Hepatic stellate cell (primary cell): Measurements from ENCODE around the gene TRIP11.
"Not testable (repeated sequence)": the region's sequence is repeated elsewhere in the genome, so short reads cannot be mapped to it uniquely, and the experiment has no call there.

Experiments used
- DNase-seq: peaks from one replicate; pipeline ENCODE4 v3.0.0; 2011; ENCODE audit warnings: low spot score

The TRIP11 gene

GRCh38 chr14:92039719-92040430, at the start of gene TRIP11:
Gene TRIP11, minus strand, starts transcription at chr14:92040059. Its CDS starts 374 bp downstream, at chr14:92039685.
- peak; percentile 91 for DNase-seq

DNA sequence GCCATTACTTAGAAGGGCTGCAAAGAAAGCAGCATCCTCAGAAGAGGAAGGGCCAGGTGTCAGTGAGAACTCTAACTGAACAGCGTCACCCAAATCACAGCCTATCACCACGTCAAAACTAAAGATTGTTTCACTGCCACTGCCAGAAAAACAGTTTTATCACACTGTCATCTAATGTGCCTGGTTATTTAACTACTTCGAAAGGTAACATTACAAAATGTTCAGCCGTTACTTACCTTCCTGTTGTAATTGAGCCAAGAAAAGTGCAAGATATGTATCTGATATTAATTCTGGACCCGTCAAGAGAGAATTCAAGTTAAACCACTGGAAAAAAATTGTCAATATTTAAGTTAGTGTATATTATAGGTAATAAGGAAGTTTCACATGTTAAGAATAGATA, 48.6 kb upstream of the TRIP11 start:
- no peak for DNase-seq

- no peak for DNase-seq
Measured at GRCh38 chr14:92074555-92074954, 34.7 kb upstream of the TRIP11 start.

GRCh38 chr14:92058006-92058917, 18.4 kb upstream of the TRIP11 start:
- no peak for DNase-seq

- no peak for DNase-seq
Measured at GRCh38 chr14:92049781-92050180, 9.9 kb upstream of the TRIP11 start.

- DNase-seq = not testable (repeated sequence)
Measured at GRCh38 chr14:92049221-92049620, 9.4 kb upstream of the TRIP11 start.

- DNase-seq = not testable (repeated sequence)
Measured at GRCh38 chr14:92045904-92046303, 6.0 kb upstream of the TRIP11 start.

- not testable (repeated sequence) for DNase-seq
Measured at GRCh38 chr14:92041766-92042165, 1.9 kb upstream of the TRIP11 start.

- DNase-seq = no peak
Measured at GRCh38 chr14:92041203-92041602, 1.3 kb upstream of the TRIP11 start.

GRCh38 chr14:92040431-92041051, 682 bp upstream of the TRIP11 start:
- peak; percentile 43 for DNase-seq

DNA sequence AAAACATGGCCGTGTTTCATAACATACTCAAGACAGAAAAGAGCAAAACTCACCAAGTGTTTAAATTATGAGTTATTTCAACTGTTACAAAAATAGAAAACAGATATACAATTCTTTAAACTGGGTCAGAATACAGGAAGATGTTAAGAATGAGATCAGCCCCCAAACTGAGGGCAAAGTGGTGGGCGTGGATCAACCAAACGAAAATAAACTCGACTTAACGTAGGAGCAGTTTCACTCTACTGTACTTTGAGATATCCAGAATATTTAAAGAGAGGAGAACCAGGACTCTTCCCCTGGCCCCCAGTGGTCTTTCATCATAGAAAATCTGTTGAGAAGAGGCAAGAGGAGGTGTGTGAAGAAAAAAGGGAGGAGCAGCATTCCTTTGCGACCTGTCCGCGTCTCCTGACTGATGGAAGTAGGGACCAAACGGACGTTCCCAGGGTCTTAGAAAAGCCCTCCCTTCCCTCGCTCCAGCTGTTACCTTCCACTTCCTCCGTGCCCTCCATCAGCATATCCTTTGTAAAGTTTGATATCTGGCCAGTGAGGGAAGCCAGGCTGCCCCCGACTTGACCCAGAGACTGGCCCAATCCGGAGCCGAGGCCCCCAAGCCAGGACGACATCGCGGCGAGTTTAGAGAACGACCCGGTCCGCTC, 668 bp downstream of the TRIP11 start:
- DNase-seq = peak; percentile 62

- peak; percentile 14 for DNase-seq
Measured at GRCh38 chr14:92037989-92038388, 1.9 kb downstream of the TRIP11 start.

- DNase-seq = no peak
Measured at GRCh38 chr14:92035890-92036289, 4.0 kb downstream of the TRIP11 start.

DNA sequence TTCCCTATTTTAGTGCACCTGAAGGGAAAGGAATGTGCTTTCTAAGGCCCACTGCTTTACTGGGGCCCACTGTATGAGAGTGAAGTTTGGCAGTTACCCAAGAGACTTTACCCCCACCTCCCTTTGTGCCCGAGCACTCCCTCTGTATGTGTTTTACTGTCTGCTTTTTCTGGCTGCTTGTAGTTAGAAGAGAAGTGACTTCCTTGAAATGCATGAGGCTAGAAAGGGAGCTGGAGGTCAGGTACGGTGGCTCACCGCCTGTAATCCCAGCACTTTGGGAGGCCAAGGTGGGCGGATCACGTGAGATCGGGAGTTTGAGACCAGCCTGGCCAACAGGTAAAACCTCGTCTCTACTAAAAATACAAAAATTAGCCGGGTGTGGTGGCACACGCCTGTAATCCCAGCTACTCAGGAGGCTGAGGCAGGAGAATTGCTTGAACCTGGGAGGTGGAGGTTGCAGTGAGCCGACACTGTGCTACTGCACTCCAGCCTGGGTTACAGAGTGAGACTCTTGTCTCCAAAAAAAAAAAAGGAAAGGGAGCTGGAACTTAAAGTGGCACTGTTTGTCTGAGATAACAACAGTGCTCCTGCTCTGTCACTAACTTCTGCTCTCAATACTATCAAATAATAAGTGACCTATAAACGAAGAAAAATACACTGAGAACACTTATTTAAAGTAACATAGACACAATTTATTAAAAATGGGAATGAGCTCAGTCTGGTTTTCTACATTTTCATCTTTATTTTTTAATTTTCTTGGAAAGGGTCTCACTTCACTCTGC, 5.8 kb downstream of the TRIP11 start:
- DNase-seq = no peak

GRCh38 chr14:92033433-92033832, 6.4 kb downstream of the TRIP11 start:
- no peak for DNase-seq

DNA sequence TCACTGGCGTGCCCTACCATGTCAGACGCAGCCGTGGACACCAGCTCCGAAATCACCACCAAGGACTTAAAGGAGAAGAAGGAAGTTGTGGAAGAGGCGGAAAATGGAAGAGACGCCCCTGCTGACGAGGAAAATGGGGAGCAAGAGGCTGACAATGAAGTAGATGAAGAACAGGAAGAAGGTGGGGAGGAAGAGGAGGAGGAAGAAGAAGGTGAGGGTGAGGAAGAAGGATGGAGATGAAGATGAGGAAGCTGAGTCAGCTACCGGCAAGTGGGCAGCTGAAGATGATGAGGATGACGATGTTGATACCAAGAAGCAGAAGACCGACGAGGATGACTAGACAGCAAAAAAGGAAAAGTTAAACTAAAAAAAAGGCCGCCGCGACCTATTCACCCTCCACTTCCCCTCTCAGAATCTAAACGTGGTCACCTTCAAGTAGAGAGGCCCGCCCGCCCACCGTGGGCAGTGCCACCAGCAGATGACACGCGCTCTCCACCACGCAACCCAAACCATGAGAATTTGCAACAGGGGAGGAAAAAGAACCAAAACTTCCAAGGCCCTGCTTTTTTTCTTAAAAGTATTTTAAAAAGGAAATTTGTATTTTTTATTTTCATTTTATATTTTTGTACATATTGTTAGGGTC, 13.2 kb downstream of the TRIP11 start:
- no peak for DNase-seq

GRCh38 chr14:92022036-92022435, 17.8 kb downstream of the TRIP11 start:
- no peak for DNase-seq

GRCh38 chr14:92021523-92021922, 18.3 kb downstream of the TRIP11 start:
- DNase-seq = no peak

- DNase-seq = no peak
Measured at GRCh38 chr14:92014040-92014439, 25.8 kb downstream of the TRIP11 start.

DNA sequence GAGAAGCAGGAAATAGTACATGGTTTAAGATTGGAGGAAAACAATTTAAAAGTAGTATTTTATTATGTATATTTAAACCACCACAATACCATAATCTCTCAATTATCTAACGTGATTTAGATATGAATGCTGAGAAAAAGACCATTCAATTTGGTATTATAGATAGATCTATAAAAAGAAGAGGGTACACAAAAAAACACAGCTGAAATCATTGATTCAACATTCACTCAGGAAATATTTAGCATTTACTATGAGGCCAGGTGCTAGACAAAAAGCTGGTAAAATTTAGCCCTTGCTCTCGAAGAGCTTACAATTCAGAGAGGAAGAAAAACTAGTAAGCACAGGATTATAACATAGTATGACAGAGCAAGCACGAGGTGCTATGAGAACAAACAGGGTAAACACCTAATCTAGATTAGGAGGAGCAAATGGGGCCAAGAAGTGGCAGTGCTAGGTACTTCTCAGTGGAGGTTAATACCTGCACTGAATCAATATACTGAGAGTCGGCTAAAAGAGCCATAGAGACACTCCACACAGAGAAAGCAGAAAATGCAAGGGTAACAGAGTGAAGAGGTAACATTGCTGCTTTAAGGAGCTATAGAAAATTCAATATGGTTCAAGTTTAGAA, 27.6 kb downstream of the TRIP11 start:
- DNase-seq = no peak
